Transverse colon (tissue), 4 donors: ENCODE data around the gene AKR1B15. TPM values are rescaled to one million over a fixed set of nuclear protein-coding genes. Genes with fewer than 3 reads are reported as not detected.
"Not testable (repeated sequence)": the region's sequence is repeated elsewhere in the genome, so short reads cannot be mapped to it uniquely, and the experiment has no call there.

Experiments used
- DNase-seq: peaks from one replicate; pipeline ENCODE4 v3.0.0-alpha.2; 2019
- H3K27ac ChIP-seq, 4 donors: fragments of 200-600 bp; sonication (generic); 2 replicates each; pipeline ENCODE4 v1.5.1; 2016 to 2018; ENCODE audit warnings: inconsistent platforms in 4 of 4
- H3K27me3 ChIP-seq: fragments of 200-600 bp; sonication (generic); 2 replicates; pipeline ENCODE4 v1.5.1; 2017; ENCODE audit warnings: inconsistent platforms
- H3K36me3 ChIP-seq, 4 donors: fragments of 200-600 bp; sonication (generic); 2 replicates each; pipeline ENCODE4 v1.5.1; 2017 to 2019; ENCODE audit warnings: inconsistent platforms in 4 of 4
- H3K4me1 ChIP-seq, 4 donors: fragments of 200-600 bp; sonication (generic); 2 replicates each; pipeline ENCODE4 v1.5.1; 2017 to 2020; ENCODE audit warnings: inconsistent platforms in 4 of 4
- H3K4me3 ChIP-seq, 4 donors: fragments of 200-600 bp; sonication (generic); 1 replicate in 1 of 4; 2 replicates in 3 of 4; pipeline versions ENCODE4 v1.5.1 to v1.6.1; 2017 to 2019; ENCODE audit warnings: inconsistent platforms in 4 of 4
- H3K9me3 ChIP-seq, 2 donors: fragments of 200-600 bp; sonication (generic); 2 replicates each; pipeline ENCODE4 v1.5.1; 2017 to 2019; ENCODE audit warnings: inconsistent platforms in 2 of 2
- EP300 ChIP-seq: sonication (generic); formaldehyde crosslinking; IDR thresholded peaks from one replicate; pipeline ENCODE4 v1.6.1; 2017; ENCODE audit warnings: antibody characterized with exemption, low read depth
- POLR2A ChIP-seq: fragments of 450-650 bp; IDR thresholded peaks from one replicate; pipeline ENCODE4 v1.6.1; 2016; ENCODE audit warnings: antibody characterized with exemption, mild to moderate bottlenecking, moderate library complexity
- POLR2AphosphoS5 ChIP-seq, 3 donors: sonication (generic); formaldehyde crosslinking; IDR thresholded peaks; one replicate each; pipeline ENCODE4 v1.6.1; 2016; ENCODE audit warnings: antibody characterized with exemption in 3 of 3
- WGBS, 2 donors: methylation state at CpG; one replicate each; pipeline ENCODE4 v1.1.5; 2018; ENCODE audit warnings: low coverage in 1 of 2; 5-methylcytosine and 5-hydroxymethylcytosine counted together
- in situ Hi-C, 4 donors: fragments of 200-750 bp; cut with MboI; loops; one replicate each; pipeline versions ENCODE4 v1.15.0 to v1.15.1; 2017; ENCODE audit warnings: low sequenced_read_pairs in 3 of 4, low pct_ligation_motif_present in 1 of 4, low pct_unique_long_range_greater_than_20kb in 1 of 4
- intact Hi-C: fragments of 100-400 bp; cut with DNase I; formaldehyde crosslinking; loops from one replicate; pipeline ENCODE4 v1.15.1; 2023; ENCODE audit warnings: low total_unique reads
- total RNA-seq, 4 donors: library from RNA; depleted of rRNA; stranded (reverse); fragments of >200 nt; gene quantifications; one replicate each; pipeline ENCODE4 v1.1.0, GENCODE V29; 2016
- TF ChIP-seq, protein P1 (sequence below), 5 experiments: fragments of 200-600 bp in 3 of 5; fragments of 450-650 bp in 2 of 5; sonication (generic) in 3 of 5; IDR thresholded peaks; 1 replicate in 2 of 5; 2 replicates in 3 of 5; pipeline ENCODE4 v1.5.1; 2016 to 2017; ENCODE audit warnings: antibody characterized with exemption in 5 of 5, inconsistent platforms in 3 of 5, mild to moderate bottlenecking in 2 of 5, moderate library complexity in 1 of 5

Gene AKR1B15
- total RNA-seq, 4 donors from 2014 or later = 0.48 TPM; not detected in 3

- Histone ChIP-seq H3K27me3 (no peaks in the 10 kb centered on the region), H3K4me1 (no peaks in the 10 kb centered on the region), H3K36me3 (no peaks in the 10 kb centered on the region), H3K27ac (no peak overlapping the region), H3K4me3 (no peak overlapping the region), H3K9me3 (no peaks in the 10 kb centered on the region)
- intact Hi-C loops = no loop called here
- DNase-seq = no peak
- in situ Hi-C loops = no loop called here
- TF ChIP-seq POLR2AphosphoS5 (IDR thresholded peaks at IDR 0.05) = no peak
- no peak for TF ChIP-seq POLR2A
- no peak for TF ChIP-seq EP300
- TF ChIP-seq, protein P1, sequence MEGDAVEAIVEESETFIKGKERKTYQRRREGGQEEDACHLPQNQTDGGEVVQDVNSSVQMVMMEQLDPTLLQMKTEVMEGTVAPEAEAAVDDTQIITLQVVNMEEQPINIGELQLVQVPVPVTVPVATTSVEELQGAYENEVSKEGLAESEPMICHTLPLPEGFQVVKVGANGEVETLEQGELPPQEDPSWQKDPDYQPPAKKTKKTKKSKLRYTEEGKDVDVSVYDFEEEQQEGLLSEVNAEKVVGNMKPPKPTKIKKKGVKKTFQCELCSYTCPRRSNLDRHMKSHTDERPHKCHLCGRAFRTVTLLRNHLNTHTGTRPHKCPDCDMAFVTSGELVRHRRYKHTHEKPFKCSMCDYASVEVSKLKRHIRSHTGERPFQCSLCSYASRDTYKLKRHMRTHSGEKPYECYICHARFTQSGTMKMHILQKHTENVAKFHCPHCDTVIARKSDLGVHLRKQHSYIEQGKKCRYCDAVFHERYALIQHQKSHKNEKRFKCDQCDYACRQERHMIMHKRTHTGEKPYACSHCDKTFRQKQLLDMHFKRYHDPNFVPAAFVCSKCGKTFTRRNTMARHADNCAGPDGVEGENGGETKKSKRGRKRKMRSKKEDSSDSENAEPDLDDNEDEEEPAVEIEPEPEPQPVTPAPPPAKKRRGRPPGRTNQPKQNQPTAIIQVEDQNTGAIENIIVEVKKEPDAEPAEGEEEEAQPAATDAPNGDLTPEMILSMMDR (IDR thresholded peaks at IDR 0.05) = no peak
- WGBS, 2 donors = 58 to 80% methylated on average over 6 of the region's 6 CpGs
Observed at GRCh38 chr7:134557391-134557790, 8.5 kb downstream of the AKR1B15 start.

DNA sequence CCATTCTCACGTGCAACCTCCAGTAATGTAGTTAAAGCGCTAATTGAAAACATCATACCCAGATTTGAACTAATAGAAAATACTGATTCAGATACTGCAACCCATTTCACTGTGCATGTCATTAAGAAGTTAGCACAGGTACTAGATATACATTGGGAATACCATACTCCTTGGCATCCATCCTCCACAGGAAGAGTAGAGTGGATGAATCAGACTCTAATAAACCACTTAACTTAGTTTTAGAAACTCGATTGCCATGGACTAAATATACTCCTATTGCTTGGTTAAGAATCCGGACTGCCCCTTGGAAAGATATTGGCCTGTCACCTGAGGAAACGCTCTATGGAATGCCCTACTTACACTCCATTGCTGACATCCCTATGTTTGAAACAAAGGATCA lies 9.5 kb downstream of the AKR1B15 start:
- in situ Hi-C loops = no loop called here
- H3K4me1 ChIP-seq = peaks cover 0 to 7% (median 0%) of the 10 kb centered on the region in 4 donors
- intact Hi-C loops = no loop called here
- H3K9me3 ChIP-seq = no peaks in the 10 kb centered on the region
- no peaks in the 10 kb centered on the region for H3K27me3 ChIP-seq
- no peaks in the 10 kb centered on the region for H3K36me3 ChIP-seq
- H3K4me3 ChIP-seq = no peak overlapping the region
- 83 to 92% methylated on average over 2 to 5 of the region's 5 CpGs for WGBS, 2 donors
- DNase-seq = no peak
- TF ChIP-seq POLR2A = no peak
- TF ChIP-seq, protein P1 (IDR thresholded peaks at IDR 0.05) = no peak
- no peak overlapping the region for H3K27ac ChIP-seq

- DNase-seq, H3K9me3 ChIP-seq, H3K4me3 ChIP-seq, H3K27me3 ChIP-seq, H3K36me3 ChIP-seq, intact Hi-C loops, H3K27ac ChIP-seq, in situ Hi-C loops, H3K4me1 ChIP-seq: not testable (repeated sequence)
- 50 to 74% methylated on average over 2 to 5 of the region's 5 CpGs for WGBS, 2 donors
Observed at GRCh38 chr7:134561616-134562015, 12.7 kb downstream of the AKR1B15 start.

DNA sequence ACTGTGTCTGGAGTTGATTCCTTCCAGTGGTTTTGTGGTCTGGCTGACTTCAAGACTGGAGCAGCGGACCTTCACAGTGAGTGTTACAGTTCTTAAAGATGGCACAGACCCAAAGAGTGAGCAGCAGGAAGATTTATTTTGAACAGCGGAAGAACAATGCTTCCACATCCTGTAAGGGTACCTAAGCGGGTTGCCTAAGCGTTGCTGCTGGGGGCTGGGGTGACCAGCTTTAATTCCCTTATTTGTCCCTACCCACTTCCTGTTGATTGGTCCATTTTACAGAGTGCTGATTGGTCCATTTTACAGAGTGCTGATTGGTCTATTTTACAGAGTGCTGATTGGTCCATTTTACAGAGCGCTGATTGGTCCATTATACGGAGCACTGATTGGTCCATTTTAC lies 13.2 kb downstream of the AKR1B15 start:
- in situ Hi-C loops = no loop called here
- Histone ChIP-seq H3K36me3 (no peaks in the 10 kb centered on the region), H3K4me1 (peaks cover 0 to 7% (median 0%) of the 10 kb centered on the region in 4 donors), H3K4me3 (no peak overlapping the region), H3K9me3 (no peaks in the 10 kb centered on the region), H3K27ac (no peak overlapping the region), H3K27me3 (no peaks in the 10 kb centered on the region)
- intact Hi-C loops = no loop called here
- 92% methylated on average over 6 of the region's 6 CpGs; no CpG with 5 or more reads in 1 of the 2 donors for WGBS, 2 donors
- TF ChIP-seq, protein P1 (IDR thresholded peaks at IDR 0.05) = no peak
- no peak for TF ChIP-seq POLR2AphosphoS5 (IDR thresholded peaks at IDR 0.05)
- no peak for TF ChIP-seq EP300
- TF ChIP-seq POLR2A = no peak
- no peak for DNase-seq

- H3K4me3 ChIP-seq, H3K36me3 ChIP-seq, H3K27me3 ChIP-seq, DNase-seq, H3K4me1 ChIP-seq, intact Hi-C loops, H3K9me3 ChIP-seq, in situ Hi-C loops, H3K27ac ChIP-seq: not testable (repeated sequence)
- 91% methylated on average over 2 of the region's 2 CpGs; no CpG with 5 or more reads in 1 of the 2 donors for WGBS, 2 donors
Observed at GRCh38 chr7:134563398-134563749, 14.5 kb downstream of the AKR1B15 start.
